Measurements from ENCODE around the gene SH3GLB2. TPM values are rescaled to one million over a fixed set of nuclear protein-coding genes. Genes with fewer than 3 reads are reported as not detected.

Gene SH3GLB2
- total RNA-seq, 1 donor from 2014 or later = 113 TPM

- Mint-ChIP-seq H3K27ac (ENCODE audit: unreplicated experiment) (no peak overlapping the region), H3K27me3 (ENCODE audit: unreplicated experiment) (no peaks in the 10 kb centered on the region), H3K36me3 (ENCODE audit: unreplicated experiment) (peaks cover 25% of the 10 kb centered on the region), H3K4me1 (ENCODE audit: unreplicated experiment) (peaks cover 4% of the 10 kb centered on the region), H3K4me3 (ENCODE audit: unreplicated experiment) (no peak overlapping the region), H3K9me3 (ENCODE audit: unreplicated experiment) (no peaks in the 10 kb centered on the region)
- no peak for DNase-seq (ENCODE audit: extremely low spot score, unreplicated experiment)
- TF ChIP-seq CTCF (IDR thresholded peaks at IDR 0.05) = no peak
Observed at GRCh38 chr9:129014124-129014523, 14.0 kb downstream of the SH3GLB2 start.

DNA sequence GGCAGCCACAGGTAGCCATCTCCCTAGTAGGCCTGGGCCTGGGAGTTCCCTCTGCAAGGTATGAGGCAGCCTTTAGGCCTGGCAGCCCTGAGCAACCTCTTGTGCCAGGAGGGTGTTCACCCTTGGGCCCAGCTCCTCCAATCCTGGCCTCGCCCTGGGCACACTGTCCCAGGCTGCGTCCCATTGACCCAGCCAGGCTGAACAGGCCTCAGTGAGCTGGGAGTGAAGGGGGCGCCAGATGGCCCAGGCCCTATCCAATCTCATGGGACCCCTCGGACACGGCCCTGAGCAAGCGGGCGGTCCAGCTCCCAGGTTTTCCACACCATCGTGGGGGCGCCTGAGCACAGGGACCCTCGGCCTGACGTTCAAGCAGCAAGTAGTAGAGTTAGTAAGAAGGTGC lies 14.5 kb downstream of the SH3GLB2 start:
- Mint-ChIP-seq H3K9me3 (ENCODE audit: unreplicated experiment) (no peaks in the 10 kb centered on the region), H3K4me3 (ENCODE audit: unreplicated experiment) (no peak overlapping the region), H3K36me3 (ENCODE audit: unreplicated experiment) (peaks cover 23% of the 10 kb centered on the region), H3K27me3 (ENCODE audit: unreplicated experiment) (no peaks in the 10 kb centered on the region), H3K4me1 (ENCODE audit: unreplicated experiment) (peaks cover 4% of the 10 kb centered on the region), H3K27ac (ENCODE audit: unreplicated experiment) (no peak overlapping the region)
- no peak for DNase-seq (ENCODE audit: extremely low spot score, unreplicated experiment)
- TF ChIP-seq CTCF (IDR thresholded peaks at IDR 0.05) = no peak

DNA sequence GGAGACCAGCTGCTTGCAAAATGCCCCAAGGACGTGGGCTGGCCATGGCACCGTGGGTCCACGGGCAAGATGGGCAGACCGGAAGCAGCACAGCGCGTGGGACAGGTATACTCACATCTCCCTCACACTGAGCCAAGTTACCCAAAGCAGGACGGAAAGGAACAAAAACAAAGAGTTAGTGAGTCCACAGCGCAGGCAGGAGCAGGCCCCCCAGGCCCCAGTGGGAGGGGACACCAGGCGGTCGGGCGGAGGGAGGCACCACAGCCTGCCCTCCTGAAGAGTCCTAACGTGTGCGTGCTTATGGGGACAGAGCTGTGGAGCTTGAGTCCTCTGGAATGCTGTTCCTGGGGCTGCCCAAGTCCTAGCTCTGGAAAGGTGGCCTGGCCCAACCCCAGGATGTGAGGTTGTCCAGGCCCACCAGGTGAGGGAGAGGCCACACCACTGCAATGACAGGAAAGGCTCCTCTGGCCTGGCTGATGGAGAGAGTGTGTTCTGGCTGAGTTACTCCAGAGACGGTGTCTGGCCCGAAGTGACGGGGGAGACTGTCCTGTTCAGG lies 15.2 kb downstream of the SH3GLB2 start:
- H3K27ac Mint-ChIP-seq (ENCODE audit: unreplicated experiment) = no peak overlapping the region
- H3K4me1 Mint-ChIP-seq (ENCODE audit: unreplicated experiment) = peaks cover 4% of the 10 kb centered on the region
- no peak overlapping the region for H3K4me3 Mint-ChIP-seq (ENCODE audit: unreplicated experiment)
- no peaks in the 10 kb centered on the region for H3K9me3 Mint-ChIP-seq (ENCODE audit: unreplicated experiment)
- TF ChIP-seq CTCF (IDR thresholded peaks at IDR 0.05) = no peak
- no peak for DNase-seq (ENCODE audit: extremely low spot score, unreplicated experiment)
- peaks cover 23% of the 10 kb centered on the region for H3K36me3 Mint-ChIP-seq (ENCODE audit: unreplicated experiment)
- no peaks in the 10 kb centered on the region for H3K27me3 Mint-ChIP-seq (ENCODE audit: unreplicated experiment)

- Mint-ChIP-seq H3K36me3 (ENCODE audit: unreplicated experiment) (peaks cover 26% of the 10 kb centered on the region), H3K4me1 (ENCODE audit: unreplicated experiment) (peaks cover 6% of the 10 kb centered on the region), H3K27ac (ENCODE audit: unreplicated experiment) (no peak overlapping the region), H3K4me3 (ENCODE audit: unreplicated experiment) (no peak overlapping the region), H3K9me3 (ENCODE audit: unreplicated experiment) (no peaks in the 10 kb centered on the region), H3K27me3 (ENCODE audit: unreplicated experiment) (no peaks in the 10 kb centered on the region)
- no peak for TF ChIP-seq CTCF (IDR thresholded peaks at IDR 0.05)
- DNase-seq (ENCODE audit: extremely low spot score, unreplicated experiment) = no peak
Observed at GRCh38 chr9:129012343-129012742, 15.8 kb downstream of the SH3GLB2 start.

GRCh38 chr9:129011761-129012181 lies 16.4 kb downstream of the SH3GLB2 start:
- Mint-ChIP-seq H3K36me3 (ENCODE audit: unreplicated experiment) (peaks cover 26% of the 10 kb centered on the region), H3K4me3 (ENCODE audit: unreplicated experiment) (no peak overlapping the region)
- DNase-seq (ENCODE audit: extremely low spot score, unreplicated experiment) = no peak

More at GRCh38 chr9:129011761-129012181, 16.4 kb downstream of the SH3GLB2 start:
- Mint-ChIP-seq H3K27ac (ENCODE audit: unreplicated experiment) (no peak overlapping the region), H3K4me1 (ENCODE audit: unreplicated experiment) (peaks cover 6% of the 10 kb centered on the region), H3K9me3 (ENCODE audit: unreplicated experiment) (no peaks in the 10 kb centered on the region), H3K27me3 (ENCODE audit: unreplicated experiment) (no peaks in the 10 kb centered on the region)
- TF ChIP-seq CTCF (IDR thresholded peaks at IDR 0.05) = no peak

All from osteocyte (in vitro differentiated cells).